T-helper 1 cell treated with Interleukin-12 subunit alpha and Interleukin-12 subunit beta and Interleukin-4 antibody, amounts not matched to agents 30 ng/mL and 1 ng/mL, for 36 hours (primary cell): Measurements from ENCODE around the gene HNRNPAB. TPM values are rescaled to one million over a fixed set of nuclear protein-coding genes. Genes with fewer than 3 reads are reported as not detected.
"Not testable (repeated sequence)": the region's sequence is repeated elsewhere in the genome, so short reads cannot be mapped to it uniquely, and the experiment has no call there.

Experiments used
- intact Hi-C: fragments of 100-400 bp; cut with micrococcal nuclease; formaldehyde crosslinking; loops from one replicate; pipeline ENCODE4 v1.15.1; 2024
- total RNA-seq: library from RNA; stranded (reverse); gene quantifications from 2 replicates; pipeline ENCODE4 v1.2.3, GENCODE V29; 2022

The HNRNPAB gene
- total RNA-seq, 1 donor from 2014 or later: 210 TPM

GRCh38 chr5:178196281-178196812, 8.0 kb upstream of the HNRNPAB start:
- intact Hi-C loops: no loop called here

- intact Hi-C loops: no loop called here
Observed at GRCh38 chr5:178196986-178197385, 7.3 kb upstream of the HNRNPAB start.

- intact Hi-C loops: not testable (repeated sequence)
Observed at GRCh38 chr5:178198151-178198550, 6.2 kb upstream of the HNRNPAB start.

GRCh38 chr5:178198706-178199105, 5.6 kb upstream of the HNRNPAB start:
- intact Hi-C loops: no loop called here

- intact Hi-C loops: loop anchor here (10.0 kb wide), 3 partner anchors 1625 to 1815 kb away; partner anchors contain the start of genes HIGD2A, NOP16, RNF44 and SQSTM1
Observed at GRCh38 chr5:178199581-178200434, 4.5 kb upstream of the HNRNPAB start.

- intact Hi-C loops: loop anchor here (10.0 kb wide), 3 partner anchors 1623 to 1817 kb away; partner anchors contain the start of genes HIGD2A, NOP16, RNF44 and SQSTM1
Observed at GRCh38 chr5:178201221-178201926, 3.0 kb upstream of the HNRNPAB start.

GRCh38 chr5:178201927-178202235, 2.5 kb upstream of the HNRNPAB start:
- intact Hi-C loops: loop anchor here (10.0 kb wide), 3 partner anchors 1623 to 1817 kb away; partner anchors contain the start of genes HIGD2A, NOP16, RNF44 and SQSTM1

- intact Hi-C loops: loop anchor here (10.0 kb wide), 3 partner anchors 1622 to 1818 kb away; partner anchors contain the start of genes HIGD2A, NOP16, RNF44 and SQSTM1
Observed at GRCh38 chr5:178202541-178202940, 1.8 kb upstream of the HNRNPAB start.

- intact Hi-C loops: loop anchor here (1.0 to 10.0 kb wide), 12 partner anchors 15 to 1819 kb away; partner anchors contain the start of genes COL23A1, HIGD2A, NOP16 and PHYKPL
Observed at GRCh38 chr5:178203670-178204181, 607 bp upstream of the HNRNPAB start.

GRCh38 chr5:178204935-178205748, 809 bp downstream of the HNRNPAB start:
- intact Hi-C loops: loop anchor here (1.0 to 10.0 kb wide), 12 partner anchors 14 to 1820 kb away; partner anchors contain the start of genes COL23A1, HIGD2A, NOP16 and PHYKPL

GRCh38 chr5:178205749-178206047, 1.4 kb downstream of the HNRNPAB start:
- intact Hi-C loops: loop anchor here (2.0 to 10.0 kb wide), 5 partner anchors 13 to 1821 kb away; partner anchors contain the start of genes HIGD2A, NOP16, RMND5B and RNF44

- intact Hi-C loops: loop anchor here (10.0 kb wide), 3 partner anchors 1618 to 1822 kb away; partner anchors contain the start of genes HIGD2A, NOP16, RNF44 and SQSTM1
Observed at GRCh38 chr5:178206166-178207101, 2.1 kb downstream of the HNRNPAB start.

- intact Hi-C loops: loop anchor here (10.0 kb wide), 3 partner anchors 1617 to 1823 kb away; partner anchors contain the start of genes HIGD2A, NOP16, RNF44 and SQSTM1
Observed at GRCh38 chr5:178207183-178207916, 3.0 kb downstream of the HNRNPAB start.

- intact Hi-C loops: loop anchor here (10.0 kb wide), 3 partner anchors 1617 to 1823 kb away; partner anchors contain the start of genes HIGD2A, NOP16, RNF44 and SQSTM1
Observed at GRCh38 chr5:178207917-178208280, 3.6 kb downstream of the HNRNPAB start.

- intact Hi-C loops: loop anchor here (10.0 kb wide), 3 partner anchors 1616 to 1824 kb away; partner anchors contain the start of genes HIGD2A, NOP16, RNF44 and SQSTM1
Observed at GRCh38 chr5:178208540-178209227, 4.4 kb downstream of the HNRNPAB start.

GRCh38 chr5:178209334-178210072, 5.2 kb downstream of the HNRNPAB start:
- intact Hi-C loops: loop anchor here (10.0 kb wide), 3 partner anchors 1615 to 1825 kb away; partner anchors contain the start of genes HIGD2A, NOP16, RNF44 and SQSTM1

- intact Hi-C loops: no loop called here
Observed at GRCh38 chr5:178210073-178210535, 5.8 kb downstream of the HNRNPAB start.
